AG04449 (cell line): ENCODE results near the gene ZNF438.
"Not testable (repeated sequence)": the region's sequence is repeated elsewhere in the genome, so short reads cannot be mapped to it uniquely, and the experiment has no call there.

ENCODE experiments used
- CTCF ChIA-PET: fragments of 350-600 bp; formaldehyde crosslinking; extraction: SDS; loops from one replicate; lab custom pipeline; 2021; ENCODE audit warnings: antibody characterized with exemption; lab: Yijun Ruan, JAX
- POLR2A ChIA-PET: fragments of 400-600, 350-600 bp; formaldehyde crosslinking; extraction: SDS; loops from one replicate; lab custom pipeline; 2020; ENCODE audit warnings: antibody characterized with exemption, inconsistent platforms; lab: Yijun Ruan, JAX
- DNase-seq: peaks from one replicate; pipeline ENCODE4 v3.0.0-alpha.2; 2010; ENCODE audit warnings: low read depth, low spot score
- H3K4me3 ChIP-seq: 2 replicates; pipeline ENCODE4 v1.5.1; 2011; ENCODE audit warnings: low read depth, mild to moderate bottlenecking, control low read depth, low read length
- CTCF ChIP-seq: IDR thresholded peaks from one replicate; pipeline ENCODE4 v1.5.1; 2011; ENCODE audit warnings: mild to moderate bottlenecking, moderate library complexity, low read length, control low read depth, inconsistent platforms; ENCODE audit not compliant: insufficient read depth; ENCODE audit errors: missing control alignments

Gene ZNF438

GRCh38 chr10:30903397-30904138, 128.1 kb downstream of the ZNF438 start:
- no peak for DNase-seq
- no peak for TF ChIP-seq CTCF
- ChIA-PET CTCF (no interaction called here), POLR2A (no interaction called here)
- H3K4me3 ChIP-seq = no peak overlapping the region

- POLR2A ChIA-PET = no interaction called here
- H3K4me3 ChIP-seq = no peak overlapping the region
- CTCF ChIA-PET = no interaction called here
- no peak for TF ChIP-seq CTCF
- DNase-seq = no peak
Observed at GRCh38 chr10:30902621-30903396, 128.9 kb downstream of the ZNF438 start.

GRCh38 chr10:30901487-30901886, 130.2 kb downstream of the ZNF438 start:
- H3K4me3 ChIP-seq, CTCF ChIA-PET, DNase-seq, POLR2A ChIA-PET: not testable (repeated sequence)

- DNase-seq = no peak
- no peak for TF ChIP-seq CTCF
- ChIA-PET POLR2A (no interaction called here), CTCF (no interaction called here)
- H3K4me3 ChIP-seq = no peak overlapping the region
Observed at GRCh38 chr10:30898964-30899363, 132.7 kb downstream of the ZNF438 start.

GRCh38 chr10:30897547-30897946, 134.1 kb downstream of the ZNF438 start:
- DNase-seq = no peak
- no peak overlapping the region for H3K4me3 ChIP-seq
- POLR2A ChIA-PET = no interaction called here
- TF ChIP-seq CTCF = no peak
- CTCF ChIA-PET = interaction anchor here (0.6 kb wide), 1 partner anchor 638 kb away, joined by 3 read pairs; no protein-coding TSS in a partner anchor

- H3K4me3 ChIP-seq = no peak overlapping the region
- DNase-seq = no peak
- POLR2A ChIA-PET = no interaction called here
- CTCF ChIA-PET = interaction anchor here (0.6 kb wide), 1 partner anchor 639 kb away, joined by 3 read pairs; no protein-coding TSS in a partner anchor
- no peak for TF ChIP-seq CTCF
Observed at GRCh38 chr10:30897048-30897447, 134.6 kb downstream of the ZNF438 start.
